ENCODE results near the gene RHD.

DNA sequence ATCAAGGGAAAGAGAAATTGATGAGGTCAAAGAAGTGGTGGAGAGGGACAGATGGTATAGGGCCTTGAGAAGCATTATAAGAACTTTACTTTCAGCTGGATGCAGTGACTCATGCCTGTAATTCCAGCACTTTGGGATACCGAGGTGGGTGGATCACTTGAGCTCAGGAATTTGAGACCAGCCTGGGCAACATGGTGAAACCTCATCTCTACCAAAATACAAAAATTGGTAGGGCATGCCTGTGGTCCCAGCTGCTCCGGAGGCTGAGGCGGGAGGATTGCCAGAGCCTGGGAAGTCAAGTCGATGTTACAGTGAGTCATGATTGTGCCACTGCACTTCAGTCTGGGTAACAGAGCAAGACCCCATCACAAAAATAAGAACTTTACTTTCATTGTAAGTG lies 71.6 kb downstream of the RHD start:
- TF ChIP-seq CTCF (IDR thresholded peaks at IDR 0.05) (no peak), POLR2A (IDR thresholded peaks at IDR 0.05) (no peak), POLR2AphosphoS5 (IDR thresholded peaks at IDR 0.05; ENCODE audit: insufficient read depth in 1 of 2, low read depth in 1 of 2) (no peak)
